ENCODE data around the gene ACTG2.

Gene ACTG2

DNA sequence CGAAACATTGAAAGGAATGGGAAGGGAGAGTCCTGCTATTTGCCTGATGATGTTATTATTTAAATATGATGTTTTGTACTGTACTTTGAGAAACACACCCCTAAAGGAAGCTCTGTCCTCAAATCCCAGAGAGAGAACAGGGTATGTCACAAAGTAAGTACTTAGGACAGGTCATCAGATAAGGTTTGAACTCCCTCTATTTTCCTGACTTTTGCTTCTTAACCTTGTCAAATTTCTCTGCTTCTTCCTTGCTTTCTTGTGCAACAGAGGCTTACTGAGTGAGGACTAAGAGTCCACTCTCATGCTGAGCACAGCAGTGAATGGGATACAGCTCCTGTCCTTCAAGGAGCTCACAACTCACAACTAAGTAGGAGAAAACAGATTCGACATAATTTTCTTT, 37.6 kb downstream of the ACTG2 start:
- TF ChIP-seq, protein P1, sequence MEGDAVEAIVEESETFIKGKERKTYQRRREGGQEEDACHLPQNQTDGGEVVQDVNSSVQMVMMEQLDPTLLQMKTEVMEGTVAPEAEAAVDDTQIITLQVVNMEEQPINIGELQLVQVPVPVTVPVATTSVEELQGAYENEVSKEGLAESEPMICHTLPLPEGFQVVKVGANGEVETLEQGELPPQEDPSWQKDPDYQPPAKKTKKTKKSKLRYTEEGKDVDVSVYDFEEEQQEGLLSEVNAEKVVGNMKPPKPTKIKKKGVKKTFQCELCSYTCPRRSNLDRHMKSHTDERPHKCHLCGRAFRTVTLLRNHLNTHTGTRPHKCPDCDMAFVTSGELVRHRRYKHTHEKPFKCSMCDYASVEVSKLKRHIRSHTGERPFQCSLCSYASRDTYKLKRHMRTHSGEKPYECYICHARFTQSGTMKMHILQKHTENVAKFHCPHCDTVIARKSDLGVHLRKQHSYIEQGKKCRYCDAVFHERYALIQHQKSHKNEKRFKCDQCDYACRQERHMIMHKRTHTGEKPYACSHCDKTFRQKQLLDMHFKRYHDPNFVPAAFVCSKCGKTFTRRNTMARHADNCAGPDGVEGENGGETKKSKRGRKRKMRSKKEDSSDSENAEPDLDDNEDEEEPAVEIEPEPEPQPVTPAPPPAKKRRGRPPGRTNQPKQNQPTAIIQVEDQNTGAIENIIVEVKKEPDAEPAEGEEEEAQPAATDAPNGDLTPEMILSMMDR (IDR thresholded peaks at IDR 0.05), result no peak
- no peak for TF ChIP-seq ZFX (IDR thresholded peaks at IDR 0.05; ENCODE audit: borderline replicate concordance)
- H3K27ac ChIP-seq, result no peak overlapping the region

DNA sequence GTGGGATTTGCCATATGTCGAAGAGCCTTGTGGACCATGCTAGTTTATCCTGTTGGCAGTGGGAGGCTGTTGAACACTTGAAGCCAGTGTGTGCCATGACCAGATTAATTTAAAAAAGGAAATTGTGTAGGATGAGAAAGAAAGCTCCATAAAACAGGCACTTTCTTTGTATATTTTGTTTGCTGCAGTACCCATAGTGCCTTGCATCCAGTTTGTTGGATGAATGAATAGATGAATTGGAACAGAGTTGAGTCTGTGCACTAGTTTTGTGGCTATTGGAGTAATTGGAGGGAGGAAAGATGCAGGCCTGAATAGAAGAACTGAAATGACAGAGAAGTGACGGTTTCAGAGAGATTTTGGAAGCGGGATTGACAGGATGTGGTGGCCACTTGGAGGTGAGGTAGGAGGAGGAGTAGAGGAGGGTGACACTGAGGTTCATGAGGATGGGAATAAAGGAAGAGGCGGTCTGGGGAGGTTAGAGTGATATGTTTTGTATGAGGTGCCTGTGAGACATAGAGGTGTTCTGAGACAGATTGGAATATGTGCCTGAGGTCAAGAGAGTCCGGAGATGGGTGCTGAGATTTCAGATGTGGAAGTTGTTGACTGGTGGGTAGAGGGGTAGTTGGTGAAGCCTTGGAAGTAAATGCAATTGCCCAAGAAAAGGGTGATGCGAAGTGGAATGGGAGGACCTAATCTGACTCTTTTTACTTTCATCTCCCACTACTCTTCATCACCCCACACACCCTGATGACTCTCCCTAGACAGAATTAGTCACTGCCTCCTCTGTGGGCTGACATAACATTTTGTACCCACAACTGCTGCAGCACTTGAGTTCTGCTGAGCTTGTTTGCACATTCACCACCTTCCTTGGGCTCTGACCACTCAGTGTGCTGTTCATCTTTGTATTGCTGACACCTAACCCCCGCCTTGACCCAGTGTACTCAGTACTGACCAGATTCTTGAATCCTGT, 39.0 kb downstream of the ACTG2 start:
- H3K27ac ChIP-seq, result no peak overlapping the region
- TF ChIP-seq ZFX (IDR thresholded peaks at IDR 0.05; ENCODE audit: borderline replicate concordance), result no peak
- TF ChIP-seq, protein P1 (IDR thresholded peaks at IDR 0.05), result no peak

DNA sequence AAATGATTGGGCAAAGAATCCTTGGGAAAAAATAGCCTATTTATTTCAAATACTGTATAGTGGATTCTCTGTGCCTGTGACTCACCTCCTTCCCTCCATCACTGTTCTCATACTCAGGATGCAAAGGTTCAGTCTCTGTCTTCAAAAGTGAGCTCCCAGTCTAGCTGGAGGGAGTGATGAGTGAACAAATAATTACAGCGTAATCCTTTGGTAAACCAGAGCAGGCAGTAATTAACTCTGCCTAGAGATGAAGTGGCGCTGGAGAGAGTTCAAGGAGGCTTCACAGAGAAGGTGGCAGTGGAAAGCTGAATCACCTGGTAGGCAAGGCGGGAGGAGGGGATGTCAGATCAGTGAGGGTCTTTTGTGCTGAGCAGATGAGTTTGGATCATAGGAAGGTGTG, 40.4 kb downstream of the ACTG2 start:
- H3K27ac ChIP-seq, result no peak overlapping the region
- TF ChIP-seq, protein P1 (IDR thresholded peaks at IDR 0.05), result no peak
- no peak for TF ChIP-seq ZFX (IDR thresholded peaks at IDR 0.05; ENCODE audit: borderline replicate concordance)

DNA sequence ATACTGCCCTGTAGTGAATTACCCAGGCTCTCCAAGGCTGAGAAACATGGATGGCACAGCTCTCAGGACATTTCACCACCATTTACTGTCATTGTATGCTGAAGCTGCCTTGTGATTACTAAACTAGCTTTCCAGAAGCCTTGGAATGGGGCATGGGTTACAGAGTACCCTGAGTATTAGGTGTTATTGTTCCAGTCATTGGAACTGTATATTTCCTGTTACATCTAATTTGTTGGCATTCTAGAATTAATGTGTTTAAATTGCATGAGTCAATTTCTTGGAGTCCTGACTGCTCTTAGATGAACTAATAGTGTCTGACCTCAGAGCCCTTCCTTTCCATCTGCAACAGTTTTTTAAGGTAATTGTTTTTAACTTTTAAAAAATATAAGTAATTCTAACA, 42.8 kb downstream of the ACTG2 start:
- H3K27ac ChIP-seq, result no peak overlapping the region
- TF ChIP-seq ZFX (IDR thresholded peaks at IDR 0.05; ENCODE audit: borderline replicate concordance), result no peak

DNA sequence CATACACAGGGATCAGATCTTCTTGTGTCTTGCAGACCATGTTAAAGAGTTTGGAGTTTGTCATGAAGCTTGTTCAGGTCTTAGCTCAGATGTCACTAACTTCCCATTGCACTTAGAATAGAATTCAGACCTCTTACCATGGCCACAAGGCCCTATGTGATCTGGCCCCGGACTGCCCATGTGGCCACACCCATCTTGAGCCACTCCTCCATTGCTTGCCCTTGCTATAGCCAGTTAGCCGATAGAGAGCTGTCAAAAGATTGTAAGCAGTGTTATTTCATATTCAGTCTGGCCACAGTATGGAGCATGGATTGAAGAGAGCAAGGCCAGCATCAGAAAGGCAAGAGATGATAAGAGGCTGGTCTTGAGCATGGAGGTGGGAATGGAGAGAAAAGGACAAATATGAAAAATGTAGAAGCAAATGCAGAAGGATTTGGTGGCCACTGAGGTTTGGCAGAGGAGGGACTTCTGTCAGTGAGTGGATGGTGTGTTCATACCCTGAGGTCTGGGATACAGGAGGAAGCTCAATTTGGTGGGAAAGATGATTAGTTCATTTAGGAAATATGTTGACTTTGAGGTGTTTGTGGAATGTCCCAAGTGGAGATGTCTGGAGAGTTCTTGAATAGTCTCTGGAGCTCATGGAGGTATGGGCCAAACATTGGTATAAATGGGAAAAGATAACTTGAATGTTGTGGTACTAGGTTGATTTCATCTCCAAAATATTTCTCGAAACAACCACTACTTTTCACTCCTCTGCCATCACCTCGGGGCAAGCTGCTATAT, 44.5 kb downstream of the ACTG2 start:
- H3K27ac ChIP-seq, result no peak overlapping the region
- TF ChIP-seq ZFX (IDR thresholded peaks at IDR 0.05; ENCODE audit: borderline replicate concordance), result no peak
- TF ChIP-seq, protein P1 (IDR thresholded peaks at IDR 0.05), result no peak

DNA sequence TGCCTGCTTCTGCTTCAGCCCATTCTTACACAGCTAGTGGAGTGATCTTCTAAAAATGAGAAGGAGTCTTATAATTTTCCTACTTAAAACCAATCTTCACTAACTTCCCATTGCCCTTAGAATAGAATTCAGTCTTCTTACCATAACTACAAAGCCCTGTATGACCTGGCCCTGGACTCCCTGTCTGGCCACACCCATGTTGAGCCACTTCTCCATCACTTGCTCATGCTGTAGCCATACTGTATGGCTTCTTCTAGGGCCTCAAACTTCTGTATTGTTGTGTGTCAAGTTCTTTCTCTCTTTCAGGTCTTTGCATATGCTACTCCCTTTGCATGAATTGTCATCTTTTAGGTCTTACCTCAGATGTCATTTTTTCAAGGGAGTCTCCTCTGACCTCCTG, 45.1 kb downstream of the ACTG2 start:
- H3K27ac ChIP-seq, result no peak overlapping the region
- TF ChIP-seq ZFX (IDR thresholded peaks at IDR 0.05; ENCODE audit: borderline replicate concordance), result no peak
- TF ChIP-seq, protein P1 (IDR thresholded peaks at IDR 0.05), result no peak

DNA sequence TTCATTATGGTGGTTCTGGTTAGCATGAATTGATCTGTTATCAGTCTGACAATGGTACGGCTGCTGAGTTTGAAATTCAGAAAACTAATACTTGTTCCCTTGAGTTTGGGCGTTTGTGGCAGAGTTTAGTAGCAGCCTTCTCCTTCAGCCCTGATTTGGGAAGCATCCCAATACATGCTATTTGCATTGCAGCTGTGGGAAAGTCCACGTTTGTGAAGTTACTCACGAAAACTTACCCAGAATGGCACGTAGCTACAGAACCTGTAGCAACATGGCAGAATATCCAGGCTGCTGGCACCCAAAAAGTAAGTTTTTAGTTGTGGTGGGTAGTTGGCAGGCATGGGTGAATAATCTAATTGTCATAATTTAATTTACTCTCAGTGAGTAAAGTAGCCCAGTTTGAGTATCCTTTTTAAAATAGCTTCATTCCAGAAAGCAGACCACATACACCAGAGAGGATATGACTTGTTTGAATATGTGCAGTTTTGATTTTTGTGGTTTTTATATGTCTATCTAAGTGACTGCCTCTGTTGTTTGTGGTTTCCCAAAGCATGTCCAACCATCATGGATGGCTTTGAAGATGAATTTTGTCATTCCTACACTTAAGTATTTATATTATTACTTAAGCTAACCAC, 46.0 kb downstream of the ACTG2 start:
- TF ChIP-seq, protein P1 (IDR thresholded peaks at IDR 0.05), result no peak
- no peak for TF ChIP-seq ZFX (IDR thresholded peaks at IDR 0.05; ENCODE audit: borderline replicate concordance)
- H3K27ac ChIP-seq, result no peak overlapping the region
